ENCODE data around the gene SERTAD4.

The SERTAD4 gene

DNA sequence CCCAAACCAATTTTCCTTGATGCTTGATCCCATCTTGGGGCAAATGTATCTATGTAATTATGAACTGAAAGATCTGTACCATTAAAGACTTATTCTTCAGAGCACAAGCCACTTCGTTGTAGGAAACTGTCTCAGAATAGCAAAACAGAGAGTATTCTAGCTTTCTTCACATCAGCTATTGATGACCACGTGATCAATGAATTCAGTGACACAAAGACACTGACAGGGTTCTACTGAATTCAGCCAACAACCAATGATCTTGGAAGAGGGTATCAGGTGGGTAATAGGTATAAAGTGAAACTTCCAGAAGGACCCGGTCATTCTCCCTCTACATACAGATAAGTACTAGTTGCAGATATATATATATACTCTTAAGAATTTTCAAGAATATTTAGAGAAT is 33.8 kb upstream of the SERTAD4 start:
- no peaks in the 10 kb centered on the region for H3K4me1 ChIP-seq (ENCODE audit: insufficient read depth, poor library complexity, severe bottlenecking)
- H3K4me3 ChIP-seq (ENCODE audit: severe bottlenecking): no peak overlapping the region
- DNase-seq (ENCODE audit: low spot score): no peak
- no peak overlapping the region for H3K27ac ChIP-seq (ENCODE audit: poor library complexity, severe bottlenecking)
- no peaks in the 10 kb centered on the region for H3K36me3 ChIP-seq (ENCODE audit: low read depth)
- H3K27me3 ChIP-seq (ENCODE audit: insufficient read depth, poor library complexity, severe bottlenecking): no peaks in the 10 kb centered on the region
- no peaks in the 10 kb centered on the region for H3K9me3 ChIP-seq (ENCODE audit: severe bottlenecking)
- no peak for ATAC-seq (ENCODE audit: low read depth)
- TF ChIP-seq, protein P1, sequence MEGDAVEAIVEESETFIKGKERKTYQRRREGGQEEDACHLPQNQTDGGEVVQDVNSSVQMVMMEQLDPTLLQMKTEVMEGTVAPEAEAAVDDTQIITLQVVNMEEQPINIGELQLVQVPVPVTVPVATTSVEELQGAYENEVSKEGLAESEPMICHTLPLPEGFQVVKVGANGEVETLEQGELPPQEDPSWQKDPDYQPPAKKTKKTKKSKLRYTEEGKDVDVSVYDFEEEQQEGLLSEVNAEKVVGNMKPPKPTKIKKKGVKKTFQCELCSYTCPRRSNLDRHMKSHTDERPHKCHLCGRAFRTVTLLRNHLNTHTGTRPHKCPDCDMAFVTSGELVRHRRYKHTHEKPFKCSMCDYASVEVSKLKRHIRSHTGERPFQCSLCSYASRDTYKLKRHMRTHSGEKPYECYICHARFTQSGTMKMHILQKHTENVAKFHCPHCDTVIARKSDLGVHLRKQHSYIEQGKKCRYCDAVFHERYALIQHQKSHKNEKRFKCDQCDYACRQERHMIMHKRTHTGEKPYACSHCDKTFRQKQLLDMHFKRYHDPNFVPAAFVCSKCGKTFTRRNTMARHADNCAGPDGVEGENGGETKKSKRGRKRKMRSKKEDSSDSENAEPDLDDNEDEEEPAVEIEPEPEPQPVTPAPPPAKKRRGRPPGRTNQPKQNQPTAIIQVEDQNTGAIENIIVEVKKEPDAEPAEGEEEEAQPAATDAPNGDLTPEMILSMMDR (IDR thresholded peaks at IDR 0.05; ENCODE audit: poor library complexity, severe bottlenecking): no peak

DNA sequence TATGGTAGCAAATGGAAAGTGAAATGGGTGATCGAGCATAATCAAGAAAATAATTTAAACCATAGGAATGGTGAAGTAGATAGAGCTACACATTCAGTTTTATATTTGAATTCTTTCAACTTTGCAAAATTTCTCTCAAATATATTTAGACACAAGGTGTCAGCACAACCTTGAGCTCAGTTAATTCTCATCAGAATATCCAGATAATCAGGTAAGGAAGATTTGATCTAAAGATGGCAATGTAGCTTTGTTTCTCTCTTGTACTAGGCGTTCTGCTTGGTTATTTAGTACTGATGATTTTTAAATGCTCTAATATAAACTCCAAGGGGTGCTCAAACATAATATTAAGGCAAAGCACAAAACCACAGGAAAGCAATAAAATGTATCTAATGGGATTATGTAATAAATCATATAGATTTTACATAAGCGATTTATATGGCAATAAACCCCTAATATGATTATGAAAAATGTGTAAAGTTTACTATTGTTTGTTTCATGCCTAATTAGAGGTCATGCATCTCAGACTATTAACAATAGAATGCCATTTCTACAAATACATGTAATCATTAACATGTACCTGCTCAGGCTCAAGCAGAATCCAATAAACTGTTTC is 32.4 kb upstream of the SERTAD4 start:
- no peak for DNase-seq (ENCODE audit: low spot score)
- TF ChIP-seq, protein P1 (IDR thresholded peaks at IDR 0.05; ENCODE audit: poor library complexity, severe bottlenecking): peak; percentile 2
- no peak overlapping the region for H3K27ac ChIP-seq (ENCODE audit: poor library complexity, severe bottlenecking)

DNA sequence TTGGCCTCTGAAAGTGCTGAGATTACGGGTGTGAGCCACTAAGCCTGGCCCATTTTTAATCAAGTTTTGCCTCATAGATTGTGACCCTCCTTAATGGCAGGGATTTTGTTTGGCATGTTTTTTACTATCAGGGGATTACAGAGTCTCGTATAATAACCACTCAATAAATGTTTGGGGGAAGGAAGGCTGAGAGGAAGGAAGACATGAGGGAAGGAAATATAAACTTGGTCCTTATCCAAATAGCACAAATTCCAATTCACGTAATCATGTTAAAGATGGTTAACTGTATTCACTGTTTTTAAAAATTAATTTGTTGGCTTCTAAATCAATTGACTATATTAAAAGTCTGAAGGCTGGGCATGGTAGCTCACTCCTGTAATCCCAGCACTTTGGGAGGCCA is 30.9 kb upstream of the SERTAD4 start:
- no peak overlapping the region for H3K4me3 ChIP-seq (ENCODE audit: severe bottlenecking)
- TF ChIP-seq, protein P1 (IDR thresholded peaks at IDR 0.05; ENCODE audit: poor library complexity, severe bottlenecking): no peak
- H3K27me3 ChIP-seq (ENCODE audit: insufficient read depth, poor library complexity, severe bottlenecking): no peaks in the 10 kb centered on the region
- no peaks in the 10 kb centered on the region for H3K4me1 ChIP-seq (ENCODE audit: insufficient read depth, poor library complexity, severe bottlenecking)
- no peak overlapping the region for H3K27ac ChIP-seq (ENCODE audit: poor library complexity, severe bottlenecking)
- ATAC-seq (ENCODE audit: low read depth): no peak
- DNase-seq (ENCODE audit: low spot score): no peak
- H3K9me3 ChIP-seq (ENCODE audit: severe bottlenecking): no peaks in the 10 kb centered on the region
- H3K36me3 ChIP-seq (ENCODE audit: low read depth): no peaks in the 10 kb centered on the region

More for the DNA sequence above, 32.4 kb upstream of the SERTAD4 start:
- Histone ChIP-seq H3K9me3 (ENCODE audit: severe bottlenecking) (no peaks in the 10 kb centered on the region), H3K27me3 (ENCODE audit: insufficient read depth, poor library complexity, severe bottlenecking) (no peaks in the 10 kb centered on the region), H3K36me3 (ENCODE audit: low read depth) (no peaks in the 10 kb centered on the region), H3K4me3 (ENCODE audit: severe bottlenecking) (no peak overlapping the region), H3K4me1 (ENCODE audit: insufficient read depth, poor library complexity, severe bottlenecking) (no peaks in the 10 kb centered on the region)
- no peak for ATAC-seq (ENCODE audit: low read depth)

DNA sequence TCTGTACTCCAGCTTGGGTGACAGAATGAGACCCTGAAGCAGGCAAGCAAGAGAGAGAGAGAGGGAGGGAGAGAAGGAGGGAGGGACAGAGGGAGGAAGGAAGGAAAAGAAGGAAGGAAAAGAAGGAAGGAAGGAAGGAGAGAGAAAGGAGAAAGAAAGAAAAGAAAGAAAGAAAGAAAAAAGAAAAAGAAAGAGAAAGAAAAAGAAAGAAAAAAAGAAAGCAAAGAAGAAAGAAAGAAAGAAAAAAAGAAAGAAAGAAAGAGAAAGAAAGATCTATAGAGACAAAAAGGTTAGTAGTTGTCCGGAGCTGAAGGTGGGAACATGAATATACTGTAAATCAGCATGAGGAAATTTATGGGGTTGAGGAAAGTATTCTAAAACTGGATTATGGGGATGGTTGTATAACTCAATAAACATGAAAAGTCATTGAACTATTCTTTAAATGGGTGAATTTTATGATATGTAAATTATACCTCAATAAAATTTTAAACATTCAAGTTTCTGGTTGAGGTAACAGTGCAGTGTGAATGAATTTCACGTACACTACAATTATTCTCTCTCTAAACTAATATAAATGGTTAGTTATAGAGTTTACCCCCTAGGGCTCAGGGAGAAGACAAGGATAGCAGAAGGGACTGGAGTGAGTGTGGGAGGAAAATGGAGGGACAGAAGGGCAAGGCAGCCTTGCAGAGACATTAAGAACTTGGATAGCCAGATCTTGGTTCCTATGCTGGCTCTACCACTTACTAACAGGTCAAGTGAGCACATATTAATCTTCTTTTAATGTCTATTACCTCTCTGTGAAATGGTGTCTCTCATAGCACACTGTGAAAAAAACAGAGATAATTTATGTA is 24.8 kb upstream of the SERTAD4 start:
- Histone ChIP-seq H3K4me1 (ENCODE audit: insufficient read depth, poor library complexity, severe bottlenecking) (no peaks in the 10 kb centered on the region), H3K27me3 (ENCODE audit: insufficient read depth, poor library complexity, severe bottlenecking) (no peaks in the 10 kb centered on the region), H3K9me3 (ENCODE audit: severe bottlenecking) (no peaks in the 10 kb centered on the region), H3K4me3 (ENCODE audit: severe bottlenecking) (no peak overlapping the region), H3K27ac (ENCODE audit: poor library complexity, severe bottlenecking) (no peak overlapping the region), H3K36me3 (ENCODE audit: low read depth) (no peaks in the 10 kb centered on the region)
- TF ChIP-seq, protein P1 (IDR thresholded peaks at IDR 0.05; ENCODE audit: poor library complexity, severe bottlenecking): no peak
- no peak for DNase-seq (ENCODE audit: low spot score)
- no peak for ATAC-seq (ENCODE audit: low read depth)

DNA sequence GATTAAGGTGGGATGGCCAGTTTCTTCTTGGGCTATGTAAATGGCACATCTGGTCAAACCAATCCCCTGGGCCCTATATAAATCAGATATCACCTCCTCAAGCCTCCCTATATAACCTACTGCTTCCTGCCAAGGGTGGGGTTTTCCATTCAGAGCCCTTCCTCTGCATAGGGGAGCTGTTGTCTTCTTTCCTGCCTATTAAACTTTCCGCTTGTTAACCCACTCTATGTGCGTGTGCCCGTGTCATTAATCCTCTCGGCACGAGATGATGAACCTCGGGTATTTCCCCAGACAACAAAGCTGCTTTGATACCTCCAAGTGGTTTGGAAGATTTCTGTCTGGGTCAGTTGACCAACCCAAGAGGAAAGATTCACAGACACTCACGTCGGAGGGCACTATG is 19.3 kb upstream of the SERTAD4 start:
- Histone ChIP-seq H3K27me3 (ENCODE audit: insufficient read depth, poor library complexity, severe bottlenecking) (no peaks in the 10 kb centered on the region), H3K36me3 (ENCODE audit: low read depth) (no peaks in the 10 kb centered on the region), H3K27ac (ENCODE audit: poor library complexity, severe bottlenecking) (no peak overlapping the region), H3K4me3 (ENCODE audit: severe bottlenecking) (no peak overlapping the region), H3K4me1 (ENCODE audit: insufficient read depth, poor library complexity, severe bottlenecking) (no peaks in the 10 kb centered on the region), H3K9me3 (ENCODE audit: severe bottlenecking) (no peaks in the 10 kb centered on the region)
- DNase-seq (ENCODE audit: low spot score): no peak
- TF ChIP-seq, protein P1 (IDR thresholded peaks at IDR 0.05; ENCODE audit: poor library complexity, severe bottlenecking): no peak
- ATAC-seq (ENCODE audit: low read depth): no peak
